Stimulated activated CD8-positive, alpha-beta memory T cell treated with anti-CD3 and anti-CD28 coated beads, Interleukin-2, amount 100 ng/mL, for 48 hours (primary cell): Measurements from ENCODE around the gene NOXRED1.
"Not testable (repeated sequence)": the region's sequence is repeated elsewhere in the genome, so short reads cannot be mapped to it uniquely, and the experiment has no call there.

ENCODE experiments used
- DNase-seq, 2 donors: peaks; one replicate each; pipeline ENCODE4 v3.0.0-alpha.2; 2020; ENCODE audit warnings: low read depth in 2 of 2

NOXRED1 gene

GRCh38 chr14:77423423-77423822 lies at the start of gene NOXRED1:
NOXRED1 (minus strand) TSS chr14:77423523; CDS start chr14:77422889, 634 bp downstream.
- no peak for DNase-seq

GRCh38 chr14:77470224-77470870 lies 47.0 kb upstream of the NOXRED1 start:
- DNase-seq = no peak

- DNase-seq = no peak
These were observed 46.2 kb upstream of the NOXRED1 start for GRCh38 chr14:77469539-77469938.

GRCh38 chr14:77469067-77469505 lies 45.8 kb upstream of the NOXRED1 start:
- DNase-seq = no peak

GRCh38 chr14:77467801-77468200 lies 44.5 kb upstream of the NOXRED1 start:
- DNase-seq = no peak

- peak; percentile 46 to 55 for DNase-seq
These were observed 35.9 kb upstream of the NOXRED1 start for GRCh38 chr14:77459072-77459723.

GRCh38 chr14:77458249-77458950 lies 35.1 kb upstream of the NOXRED1 start:
- peak; percentile 5 to 23 for DNase-seq

GRCh38 chr14:77457522-77458248 lies 34.4 kb upstream of the NOXRED1 start, which contains the start of the genes AHSA1 and VIPAS39:
AHSA1 (plus strand) TSS chr14:77458093; CDS start chr14:77458190, 97 bp downstream.
VIPAS39 (minus strand) TSS chr14:77457601; CDS start chr14:77454102, 3,499 bp downstream.
- peak; percentile 79 to 87 for DNase-seq

- no peak for DNase-seq
These were observed 33.8 kb upstream of the NOXRED1 start for GRCh38 chr14:77457115-77457521.

- no peak for DNase-seq
These were observed 32.8 kb upstream of the NOXRED1 start for GRCh38 chr14:77455966-77456640.

- no peak for DNase-seq
These were observed 18.9 kb upstream of the NOXRED1 start for GRCh38 chr14:77442196-77442595.

GRCh38 chr14:77439861-77440260 lies 16.5 kb upstream of the NOXRED1 start:
- DNase-seq = no peak

GRCh38 chr14:77438596-77438995 lies 15.3 kb upstream of the NOXRED1 start:
- DNase-seq = no peak

GRCh38 chr14:77436042-77436441 lies 12.7 kb upstream of the NOXRED1 start:
- no peak for DNase-seq

GRCh38 chr14:77426396-77426795 lies 3.1 kb upstream of the NOXRED1 start:
- DNase-seq = no peak

GRCh38 chr14:77424862-77425261 lies 1.5 kb upstream of the NOXRED1 start:
- no peak for DNase-seq

- no peak for DNase-seq
These were observed 2.1 kb downstream of the NOXRED1 start for GRCh38 chr14:77421201-77421600.

GRCh38 chr14:77416836-77417235 lies 6.5 kb downstream of the NOXRED1 start:
- DNase-seq = no peak

- not testable (repeated sequence) for DNase-seq
These were observed 7.2 kb downstream of the NOXRED1 start for GRCh38 chr14:77416098-77416497.

GRCh38 chr14:77415403-77416030 lies 7.8 kb downstream of the NOXRED1 start:
- not testable (repeated sequence) for DNase-seq

GRCh38 chr14:77409131-77409533 lies 14.2 kb downstream of the NOXRED1 start:
- DNase-seq = no peak
